Hematopoietic multipotent progenitor cell (in vitro differentiated cells): Measurements from ENCODE around the gene CCT2. TPM values are rescaled to one million over a fixed set of nuclear protein-coding genes. Genes with fewer than 3 reads are reported as not detected.
"Not testable (repeated sequence)": the region's sequence is repeated elsewhere in the genome, so short reads cannot be mapped to it uniquely, and the experiment has no call there.

Experiments used
- DNase-seq, 3 donors: peaks; one replicate each; pipeline ENCODE4 v3.0.0-alpha.2; 2011 to 2015; ENCODE audit warnings: low read depth in 2 of 3, low spot score in 2 of 3
- total RNA-seq: library from RNA; depleted of rRNA; stranded (reverse); fragments of >200 nt; gene quantifications from one replicate; pipeline ENCODE4 v1.2.3, GENCODE V29; 2012

The CCT2 gene
- total RNA-seq, 1 donor: 194 TPM

DNA sequence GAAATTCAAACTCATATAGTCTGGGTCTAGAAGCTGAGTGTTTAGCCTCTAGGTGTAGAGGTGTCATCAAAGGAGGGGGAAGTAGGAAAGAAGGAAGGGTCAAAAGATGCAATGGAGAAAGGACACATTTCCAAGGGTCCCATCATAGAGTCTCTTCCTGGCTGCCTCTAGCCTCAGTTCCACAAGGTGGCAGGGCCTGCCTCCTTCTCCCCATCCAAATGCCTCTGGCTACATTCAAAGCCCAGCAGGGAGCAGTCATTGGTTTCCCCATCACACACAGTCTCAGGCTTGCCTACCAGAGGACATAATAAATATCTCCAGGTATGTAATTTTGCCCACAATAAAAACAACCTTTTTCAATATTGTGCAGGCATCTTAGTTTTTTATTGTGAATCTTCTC is 2.1 kb upstream of the CCT2 start:
- no peak for DNase-seq

DNA sequence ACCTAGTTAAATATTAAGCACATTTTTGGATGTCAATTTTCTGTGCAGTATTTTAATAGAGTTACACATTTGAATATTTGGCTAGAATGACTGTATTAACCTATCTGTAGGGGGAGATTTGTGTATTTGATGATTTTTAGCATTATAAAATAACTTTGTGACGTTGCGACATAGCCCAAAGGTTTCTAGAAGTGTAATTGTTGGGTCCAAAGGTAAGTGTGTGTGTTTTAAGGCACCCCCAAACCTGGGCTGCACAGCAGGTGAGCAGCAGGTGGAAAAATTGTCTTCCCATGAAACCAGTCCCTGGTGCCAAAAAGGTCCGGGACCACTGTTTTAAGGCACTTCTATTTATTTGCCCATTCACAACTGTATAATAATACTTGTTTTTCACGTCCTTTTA is 3.3 kb downstream of the CCT2 start:
- DNase-seq: no peak

DNA sequence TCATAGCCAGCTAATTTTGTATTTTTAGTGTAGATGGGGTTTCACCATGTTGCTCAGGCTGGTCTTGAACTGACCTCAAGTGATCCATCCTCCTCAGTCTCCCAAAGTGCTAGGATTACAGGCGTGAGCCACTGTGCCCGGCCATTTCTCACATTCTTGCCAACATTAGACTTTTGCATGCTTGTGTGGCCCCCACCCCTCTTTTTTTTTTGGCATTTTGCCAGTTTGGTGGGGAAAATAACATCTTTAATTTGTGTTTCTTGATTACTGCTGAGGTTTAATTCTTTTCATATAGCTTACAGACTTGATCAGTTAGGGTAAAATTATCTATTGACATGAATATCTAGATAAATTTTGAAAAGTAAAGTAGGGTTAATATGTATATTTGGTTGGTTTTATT is 3.8 kb downstream of the CCT2 start:
- no peak for DNase-seq

DNA sequence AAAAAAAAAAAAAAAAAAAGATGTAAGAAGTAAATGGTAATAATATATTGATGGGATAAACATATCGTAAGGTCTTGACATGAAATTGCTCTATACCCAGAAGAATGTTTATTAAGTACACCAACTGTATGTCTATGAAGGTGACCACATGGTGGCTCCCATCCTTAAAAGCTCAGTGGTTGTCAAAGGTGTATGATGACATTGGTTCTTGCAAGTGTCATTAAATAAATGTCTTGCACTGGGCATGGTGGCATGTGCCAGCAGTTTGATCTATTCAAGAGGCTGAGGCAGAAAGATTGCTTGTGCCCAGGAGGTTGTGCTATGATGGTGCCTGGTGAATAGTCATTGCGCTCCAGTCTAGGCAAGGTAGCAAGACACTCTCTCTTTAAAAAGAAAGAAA is 10.4 kb downstream of the CCT2 start:
- no peak for DNase-seq

DNA sequence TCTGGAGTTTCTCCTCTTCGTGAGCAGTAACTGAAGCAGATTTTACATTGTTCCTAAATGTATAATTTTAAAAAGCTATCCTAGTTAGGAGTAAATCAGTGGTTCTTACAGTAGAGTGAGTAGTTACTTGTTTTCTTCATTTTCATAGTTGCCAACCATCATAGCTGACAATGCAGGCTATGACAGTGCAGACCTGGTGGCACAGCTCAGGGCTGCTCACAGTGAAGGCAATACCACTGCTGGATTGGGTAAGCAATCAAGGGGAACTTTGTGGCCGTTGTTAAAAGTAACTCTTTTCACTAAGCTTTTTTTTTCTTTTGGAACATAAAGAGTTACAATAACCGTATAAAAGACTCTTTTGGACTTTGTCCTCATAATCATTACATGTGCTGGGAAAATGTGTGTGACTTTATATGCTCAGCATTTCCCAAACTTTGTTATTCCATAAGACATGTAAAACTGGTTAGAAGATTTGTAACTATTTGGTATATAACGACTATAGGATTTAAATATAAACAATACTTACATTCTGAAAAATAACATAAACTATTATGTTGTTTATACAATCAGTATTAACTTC is 13.0 kb downstream of the CCT2 start:
- no peak for DNase-seq

DNA sequence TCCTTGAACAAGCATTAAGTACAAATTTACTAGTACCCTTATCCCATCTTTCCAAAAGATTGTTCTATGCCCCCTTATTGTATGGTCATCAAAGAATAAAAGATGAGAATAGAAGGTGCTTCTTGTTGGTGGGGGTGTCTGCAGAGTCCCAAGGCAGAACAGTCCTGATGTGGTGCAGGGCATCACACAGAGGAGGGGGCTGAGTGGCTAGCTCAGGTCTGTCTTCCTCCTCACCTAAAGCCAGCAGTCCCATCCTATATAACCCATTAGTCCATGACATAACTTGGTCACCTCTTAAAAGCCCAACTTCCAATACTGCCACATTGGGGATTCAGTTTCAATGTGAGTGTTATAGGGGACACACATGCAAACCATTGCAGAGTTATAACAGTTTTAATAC is 15.5 kb downstream of the CCT2 start:
- DNase-seq: no peak

DNA sequence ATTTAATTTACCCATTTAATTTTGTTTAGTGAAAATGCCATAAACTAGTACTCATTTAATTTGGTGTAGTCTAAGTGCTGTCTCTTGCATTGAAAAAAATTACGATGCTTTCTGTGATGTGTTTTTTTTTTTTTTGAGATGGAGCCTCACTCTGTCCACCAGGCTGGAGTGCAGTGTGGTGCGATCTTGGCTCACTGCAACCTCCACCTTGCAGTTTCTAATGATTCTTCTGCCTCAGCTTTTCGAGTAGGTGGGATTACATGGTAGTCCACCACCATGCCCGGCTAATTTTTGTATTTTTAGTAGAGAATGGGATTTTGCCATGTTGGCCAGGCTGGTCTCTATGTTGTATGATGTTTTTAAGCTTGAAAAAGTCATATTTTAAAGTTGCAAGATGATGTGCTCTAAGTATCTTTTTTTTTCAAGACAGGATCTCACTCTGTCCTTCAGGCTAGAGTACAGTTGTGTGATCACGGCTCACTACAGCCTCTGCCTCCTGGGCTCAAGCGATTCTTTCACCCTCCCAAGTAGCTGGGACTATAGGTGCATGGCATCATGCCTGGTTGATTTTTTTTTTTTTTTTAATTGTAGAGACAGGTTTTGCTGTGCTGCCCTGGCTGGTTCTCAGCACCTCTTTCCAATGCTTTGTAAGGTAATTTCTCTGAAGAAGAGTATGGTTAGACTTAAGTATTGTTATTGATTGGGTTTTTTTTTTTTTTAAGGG is 16.9 kb downstream of the CCT2 start:
- DNase-seq: no peak

DNA sequence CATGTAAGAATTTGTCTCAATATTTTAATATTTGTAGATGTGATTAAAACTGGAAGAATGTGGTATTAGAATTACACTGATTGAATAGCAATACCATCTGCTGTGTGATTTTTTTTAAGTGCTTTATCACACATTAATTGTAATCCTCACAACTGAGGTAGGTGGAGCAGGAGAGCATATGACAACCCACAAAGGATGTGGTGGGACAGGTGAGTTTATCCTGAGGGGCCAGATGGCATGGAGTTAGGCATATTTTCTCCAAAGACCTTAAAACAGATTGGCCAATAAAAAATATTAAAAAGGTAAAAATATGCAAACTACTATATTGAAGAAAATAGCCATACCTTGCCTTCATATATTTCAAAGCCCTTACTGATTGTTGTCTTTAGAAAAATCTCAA is 17.7 kb downstream of the CCT2 start:
- no peak for DNase-seq

DNA sequence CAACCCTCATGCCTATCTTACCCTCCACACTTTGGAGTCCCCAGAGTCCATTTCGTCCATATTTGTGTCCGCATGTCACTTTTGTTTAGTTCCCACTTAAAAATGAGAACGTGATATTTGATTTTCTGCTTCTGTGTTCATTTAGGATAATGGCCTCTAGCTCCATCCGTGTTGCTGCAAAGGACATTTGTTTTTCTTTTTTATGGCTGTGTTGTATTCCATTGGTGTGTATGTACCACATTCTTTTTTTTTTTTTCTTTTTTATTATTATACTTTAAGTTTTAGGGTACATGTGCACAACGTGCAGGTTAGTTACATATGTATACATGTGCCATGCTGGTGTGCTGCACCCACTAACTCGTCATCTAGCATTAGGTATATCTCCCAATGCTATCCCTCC is 18.3 kb downstream of the CCT2 start:
- DNase-seq: not testable (repeated sequence)

DNA sequence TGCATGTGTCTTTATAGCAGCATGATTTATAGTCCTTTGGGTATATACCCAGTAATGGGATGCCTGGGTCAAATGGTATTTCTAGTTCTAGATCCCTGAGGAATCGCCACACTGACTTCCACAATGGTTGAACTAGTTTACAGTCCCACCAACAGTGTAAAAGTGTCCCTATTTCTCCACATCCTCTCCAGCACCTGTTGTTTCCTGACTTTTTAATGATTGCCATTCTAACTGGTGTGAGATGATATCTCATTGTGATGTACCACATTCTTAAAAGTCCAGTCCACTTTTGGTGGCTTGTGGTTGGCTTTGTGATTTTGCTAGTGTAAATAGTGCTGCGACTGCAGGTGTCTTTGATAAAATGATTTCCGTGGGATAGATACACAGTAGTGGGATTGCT is 19.0 kb downstream of the CCT2 start:
- DNase-seq: not testable (repeated sequence)

DNA sequence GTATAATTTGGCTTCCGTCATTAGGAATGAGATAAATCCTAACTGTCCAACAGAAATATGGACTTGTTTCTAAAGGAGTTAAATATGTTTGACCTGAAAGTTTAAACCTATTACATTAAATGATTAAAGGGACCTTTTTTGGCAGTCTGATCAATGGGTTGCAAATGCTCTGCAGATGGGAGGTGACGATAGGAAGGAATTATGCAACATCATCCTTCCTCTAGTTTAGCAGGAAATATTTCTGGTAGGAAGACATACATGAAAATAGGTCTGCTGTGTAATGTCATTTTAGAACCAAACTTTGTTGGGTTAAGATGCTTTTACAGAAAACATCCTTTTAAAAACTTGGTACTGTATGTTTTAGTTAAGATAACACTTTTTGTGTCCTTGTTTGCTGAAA is 22.9 kb downstream of the CCT2 start:
- no peak for DNase-seq

DNA sequence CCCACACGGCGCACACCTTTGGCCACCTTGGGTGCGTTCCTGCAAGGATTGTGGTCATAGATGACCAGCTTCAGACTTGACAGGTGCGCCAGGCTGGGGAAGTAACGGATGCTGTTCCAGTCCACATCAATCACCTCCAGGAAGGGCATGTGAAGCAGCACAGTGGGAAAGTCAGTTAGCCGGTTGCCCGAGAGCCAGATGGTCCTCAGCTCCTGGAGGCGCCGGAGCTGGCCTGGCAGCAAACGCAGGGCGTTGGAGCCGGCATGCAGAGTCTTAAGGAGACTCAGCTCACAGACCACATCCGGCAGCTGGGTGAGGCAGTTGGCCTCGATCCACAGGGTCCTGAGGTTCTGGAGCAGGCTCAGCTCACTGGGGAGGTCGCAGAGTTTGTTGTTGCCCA is 24.9 kb downstream of the CCT2 start:
- no peak for DNase-seq

DNA sequence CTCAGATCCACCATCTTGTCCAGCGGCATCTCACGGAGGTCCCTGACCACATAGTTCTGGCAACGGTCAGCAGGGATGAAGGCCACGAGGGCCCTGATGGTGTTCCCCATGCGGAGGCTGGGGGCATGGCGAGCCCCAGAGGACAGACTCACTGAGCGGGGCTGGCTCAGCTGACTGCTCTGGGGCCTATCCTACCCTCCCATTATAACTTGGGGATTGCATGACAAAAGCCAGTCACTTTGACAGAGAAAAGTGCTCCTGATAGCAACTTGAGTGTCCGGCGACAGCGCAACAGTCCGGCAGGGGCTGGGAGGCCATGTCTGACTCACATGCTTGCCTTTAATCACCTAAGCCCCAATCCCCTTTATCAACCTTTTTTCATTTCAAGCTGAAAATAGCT is 25.5 kb downstream of the CCT2 start, which contains the start of gene LRRC10:
Gene LRRC10, minus strand, starts transcription at position 179 of the 400 bp plus-strand sequence. Its CDS starts 69 bp downstream, at position 110.
- DNase-seq: no peak

DNA sequence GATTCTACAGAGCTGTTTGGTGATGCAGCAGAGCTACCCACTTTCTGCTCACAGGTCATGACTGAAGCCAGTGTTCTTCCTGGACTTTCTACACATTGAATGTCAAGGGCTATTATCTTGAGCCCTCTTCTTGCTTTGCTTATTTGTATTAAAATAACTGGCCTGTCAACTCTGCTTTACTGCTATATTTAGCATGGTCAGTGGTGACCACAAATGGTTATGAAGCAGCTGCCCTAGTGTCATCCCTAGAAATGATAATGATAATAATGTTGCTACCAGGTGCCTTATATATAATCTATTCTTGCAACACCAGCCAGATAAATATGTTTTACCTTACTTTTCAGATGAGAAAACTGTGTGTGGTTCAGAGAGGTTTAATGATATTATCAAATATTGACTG is 28.1 kb downstream of the CCT2 start:
- no peak for DNase-seq

DNA sequence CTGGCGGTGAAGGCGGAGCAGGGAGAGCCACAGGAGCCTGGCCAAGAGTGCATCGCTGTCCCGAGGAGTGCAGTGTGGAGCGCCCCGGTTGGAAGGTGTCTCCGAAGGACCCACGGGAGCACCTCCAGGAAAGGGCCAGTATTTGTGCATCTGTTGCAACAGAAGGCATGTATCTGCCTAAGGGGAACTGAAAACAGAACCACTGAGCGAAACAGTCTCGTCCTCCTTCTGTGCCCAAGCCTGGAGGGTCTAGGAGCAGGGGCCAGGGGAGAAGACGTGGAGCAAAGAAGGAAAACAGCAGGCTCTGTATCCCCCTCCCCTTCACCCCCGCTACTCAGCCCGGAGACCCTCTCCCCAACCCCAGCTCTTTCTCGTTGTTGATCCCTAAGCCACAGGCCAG is 30.8 kb downstream of the CCT2 start:
- no peak for DNase-seq

DNA sequence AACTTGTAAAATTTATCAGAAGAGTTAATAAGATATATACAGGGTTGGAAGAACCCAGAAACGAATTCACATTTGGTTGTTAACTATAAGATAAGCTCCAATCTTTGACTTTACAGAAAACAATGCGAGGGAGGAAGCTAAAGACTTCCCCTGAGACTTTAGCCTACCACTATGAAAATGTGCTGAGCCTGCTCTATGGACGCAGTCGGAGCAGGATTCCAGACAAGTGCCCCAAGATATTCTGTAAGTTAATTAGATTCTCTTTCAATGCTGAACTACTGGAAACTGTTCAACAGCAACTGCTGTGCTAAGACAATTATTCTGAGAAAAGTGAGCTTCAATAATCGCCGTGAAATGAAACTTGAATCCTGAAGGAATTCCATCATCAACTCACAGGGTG is 33.8 kb downstream of the CCT2 start:
- DNase-seq: no peak

DNA sequence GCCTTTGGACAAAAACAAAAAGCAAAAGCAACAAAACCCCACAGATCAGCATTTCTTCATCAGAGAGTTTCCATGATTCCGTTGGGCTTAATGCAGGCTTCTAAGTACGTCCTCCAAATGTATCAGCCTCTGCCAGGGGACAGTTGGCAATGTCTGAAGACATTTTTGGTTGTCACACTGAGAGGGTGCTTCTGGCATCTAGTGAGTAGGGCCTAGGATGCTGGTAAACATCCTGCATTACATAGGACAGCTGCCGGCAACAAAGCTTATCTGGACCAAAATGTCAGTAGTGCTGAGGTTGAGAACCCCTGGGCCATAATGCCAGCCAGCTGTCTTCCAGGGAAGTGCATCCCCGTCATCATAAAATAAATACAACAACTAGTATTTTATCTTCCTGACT is 34.8 kb downstream of the CCT2 start:
- no peak for DNase-seq

DNA sequence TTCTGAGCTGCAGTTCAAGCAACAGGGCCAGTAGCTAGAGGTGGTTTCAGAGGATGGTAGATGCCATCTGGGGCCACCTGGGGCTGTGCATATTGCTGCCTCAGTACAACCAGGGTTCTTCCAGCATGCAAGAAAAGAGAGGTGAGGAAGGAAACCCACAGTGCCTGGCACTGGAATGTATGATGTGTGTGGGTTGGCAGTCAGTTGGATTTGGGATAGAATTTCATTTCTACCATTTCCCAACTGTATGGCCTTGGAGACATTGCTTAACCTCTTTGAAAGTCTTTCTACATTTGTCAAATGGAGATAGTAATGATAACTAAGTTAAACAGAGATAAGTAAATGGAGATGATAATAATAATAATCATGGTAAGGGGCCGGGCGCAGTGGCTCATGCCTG is 35.7 kb downstream of the CCT2 start:
- DNase-seq: no peak

DNA sequence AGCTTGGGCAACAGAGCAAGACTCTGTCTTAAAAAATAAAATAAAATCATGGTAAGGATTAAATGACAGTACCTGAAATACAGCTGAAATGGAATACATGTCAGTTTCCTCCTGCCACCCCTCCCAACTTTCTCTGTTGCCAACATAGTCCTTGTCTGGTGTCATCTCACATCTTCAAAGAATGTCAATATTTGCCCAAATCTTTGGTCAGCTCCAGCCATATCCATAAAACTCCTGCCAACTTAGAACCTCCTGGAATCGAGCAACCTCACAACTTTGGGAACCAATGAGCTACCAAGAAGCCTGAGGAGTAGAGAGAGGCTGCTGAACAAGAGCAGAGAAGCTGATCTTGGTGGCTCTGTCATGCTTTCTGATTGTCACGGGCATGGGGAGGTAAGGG is 36.3 kb downstream of the CCT2 start:
- DNase-seq: no peak

DNA sequence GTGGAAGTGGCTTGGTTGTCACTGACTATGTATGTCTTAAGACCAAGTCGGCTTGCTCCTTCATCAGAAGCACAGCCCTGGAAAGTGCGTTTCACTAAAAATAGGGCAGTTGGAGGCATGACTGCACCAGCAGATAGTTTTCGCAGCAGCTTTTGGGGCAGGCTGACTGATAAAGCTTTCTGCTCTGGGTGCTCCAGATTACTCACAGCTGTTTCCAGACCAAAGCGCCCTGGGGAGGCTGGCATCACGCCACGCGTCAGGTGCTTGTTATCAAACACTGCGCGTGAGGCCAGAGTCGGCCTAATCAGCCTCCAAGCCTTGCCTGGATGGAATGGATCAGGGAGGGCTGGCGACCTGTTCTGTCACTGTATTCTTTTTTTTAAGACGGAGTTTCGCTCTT is 38.7 kb downstream of the CCT2 start:
- DNase-seq: peak in 2 of 3 donors; percentile 31 to 45

DNA sequence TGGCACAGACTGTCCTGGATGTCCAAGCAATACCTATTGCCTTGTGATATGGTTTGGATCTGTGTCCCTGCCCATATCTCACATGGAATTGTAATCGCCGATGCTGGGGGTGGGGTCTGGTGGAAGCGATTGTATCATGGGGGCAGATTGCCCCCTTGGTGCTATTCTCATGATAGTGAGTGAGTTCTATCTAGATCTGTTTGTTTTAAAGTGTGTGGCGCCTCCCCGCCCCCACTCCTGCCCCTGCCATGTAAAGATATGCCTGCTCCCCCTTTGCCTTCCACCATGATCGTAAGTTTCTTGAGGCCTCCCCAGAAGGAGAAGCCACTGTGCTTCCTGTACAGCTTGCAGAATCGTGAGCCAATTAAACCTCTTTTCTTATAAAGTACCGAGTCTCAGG is 42.2 kb downstream of the CCT2 start:
- no peak for DNase-seq

DNA sequence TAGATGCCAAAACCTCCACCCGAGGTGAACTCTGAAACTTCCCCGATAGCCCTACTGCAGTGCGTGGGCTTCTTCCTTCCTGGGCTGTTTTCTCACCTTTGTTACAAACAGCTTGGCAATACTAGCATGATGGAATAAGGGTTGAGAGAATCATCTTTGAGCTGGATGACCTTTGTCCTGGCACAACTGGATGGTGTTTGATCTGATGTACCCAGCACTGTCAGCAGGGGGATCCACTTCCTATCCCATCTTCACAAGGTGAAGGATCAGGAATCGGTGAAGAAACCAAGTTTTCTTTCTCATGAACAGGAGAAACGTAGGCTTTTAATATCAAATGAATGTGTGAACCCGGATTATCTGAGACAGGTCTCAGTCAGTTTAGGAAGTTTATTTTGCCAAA is 44.9 kb downstream of the CCT2 start:
- no peak for DNase-seq

DNA sequence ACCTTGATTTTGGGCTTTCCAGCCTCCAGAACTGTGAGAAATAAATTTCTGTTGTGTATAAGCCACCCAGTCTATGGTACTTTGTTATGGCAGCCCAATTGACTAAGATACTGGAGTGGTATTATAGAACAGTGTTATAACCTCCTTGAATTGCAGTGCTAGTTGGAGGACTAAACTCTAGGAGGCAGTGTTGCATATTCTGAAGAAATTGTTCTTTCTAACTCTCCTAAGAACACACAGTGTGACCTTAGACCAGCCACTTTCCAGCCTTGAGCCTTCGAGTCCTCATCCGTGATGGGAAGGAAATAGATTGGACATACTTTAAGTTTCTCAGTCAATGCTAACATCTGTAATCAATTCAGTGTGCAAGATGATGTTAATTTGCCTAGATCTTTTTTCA is 47.8 kb downstream of the CCT2 start:
- no peak for DNase-seq
